ENCODE data around the gene MAN2B2.
"Not testable (repeated sequence)": the region's sequence is repeated elsewhere in the genome, so short reads cannot be mapped to it uniquely, and the experiment has no call there.

The MAN2B2 gene

DNA sequence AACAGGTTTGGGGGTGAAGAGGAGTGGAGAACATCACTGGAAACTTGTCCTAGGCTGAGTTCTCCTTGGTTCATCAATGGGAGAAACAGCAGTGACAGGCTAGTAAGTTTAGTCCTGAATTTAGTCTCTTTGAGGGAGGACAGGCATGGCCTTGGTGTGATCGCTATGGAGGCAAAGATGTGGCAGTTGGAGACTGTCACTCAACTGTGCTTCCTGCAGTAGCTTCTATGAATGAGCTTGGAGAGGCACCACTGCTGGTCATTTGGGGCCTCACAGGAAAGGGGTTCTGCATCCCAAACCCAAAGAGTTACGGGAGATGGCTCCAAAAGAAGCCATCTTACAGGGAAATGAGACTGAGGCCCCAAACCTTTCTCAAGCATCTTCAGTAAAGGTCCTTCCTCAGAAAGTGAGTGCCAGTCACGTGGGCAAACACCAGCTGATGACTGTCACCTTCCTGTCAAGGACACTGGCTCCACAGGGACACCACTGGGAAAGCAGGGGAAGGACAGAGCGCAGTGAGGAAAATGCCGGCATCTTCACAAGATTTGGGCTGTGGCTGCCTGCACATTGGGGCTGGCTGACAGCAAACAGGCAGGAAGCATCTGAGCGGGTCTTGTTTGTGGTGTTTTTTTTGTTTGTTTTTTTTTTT is 72.7 kb downstream of the MAN2B2 start:
- DNase-seq = no peak

DNA sequence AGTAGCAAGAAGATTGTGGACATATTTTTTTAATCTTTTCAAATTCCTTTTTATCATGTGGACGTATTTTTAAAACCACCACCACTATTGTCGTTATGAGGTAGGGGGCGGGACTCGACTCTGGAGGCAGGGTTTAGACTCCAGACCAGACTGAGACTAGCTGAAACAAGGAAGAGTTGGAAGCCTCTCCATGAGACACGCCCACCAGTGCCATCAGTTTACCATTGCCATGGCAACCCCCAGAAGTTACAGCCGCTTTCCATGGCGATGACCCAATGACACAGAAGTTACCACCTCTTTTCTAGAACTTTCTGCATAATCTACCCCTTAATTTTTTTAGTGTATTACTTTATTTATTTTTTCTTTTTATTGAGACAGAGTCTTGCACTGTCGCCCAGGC is 74.2 kb downstream of the MAN2B2 start:
- no peak for DNase-seq

DNA sequence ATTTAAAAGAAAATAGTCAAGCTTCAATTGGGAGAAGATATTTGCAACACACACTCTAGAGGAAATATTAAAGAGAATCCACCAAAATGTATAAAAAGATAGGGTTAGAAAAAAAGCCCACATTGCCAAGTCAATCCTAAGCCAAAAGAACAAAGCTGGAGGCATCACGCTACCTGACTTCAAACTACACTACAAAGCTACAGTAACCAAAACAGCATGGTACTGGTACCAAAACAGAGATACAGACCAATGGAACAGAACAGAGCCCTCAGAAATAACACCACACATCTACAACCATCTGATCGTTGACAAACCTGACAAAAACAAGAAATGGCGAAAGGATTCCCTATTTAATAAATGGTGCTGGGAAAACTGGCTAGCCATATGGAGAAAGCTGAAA is 79.2 kb downstream of the MAN2B2 start:
- not testable (repeated sequence) for DNase-seq

DNA sequence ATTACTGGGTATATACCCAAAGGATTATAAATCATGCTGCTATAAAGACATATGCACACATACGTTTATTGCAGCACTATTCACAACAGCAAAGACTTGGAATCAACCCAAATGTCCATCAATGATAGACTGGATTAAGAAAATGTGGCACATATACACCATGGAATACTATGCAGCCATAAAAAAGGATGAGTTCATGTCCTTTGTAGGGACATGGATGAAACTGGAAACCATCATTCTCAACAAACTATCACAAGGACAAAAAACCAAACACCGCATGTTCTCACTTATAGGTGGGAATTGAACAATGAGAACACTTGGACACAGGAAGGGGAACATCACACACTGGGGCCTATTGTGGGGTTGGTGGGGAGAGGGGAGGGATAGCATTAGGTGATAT is 80.3 kb downstream of the MAN2B2 start:
- not testable (repeated sequence) for DNase-seq

DNA sequence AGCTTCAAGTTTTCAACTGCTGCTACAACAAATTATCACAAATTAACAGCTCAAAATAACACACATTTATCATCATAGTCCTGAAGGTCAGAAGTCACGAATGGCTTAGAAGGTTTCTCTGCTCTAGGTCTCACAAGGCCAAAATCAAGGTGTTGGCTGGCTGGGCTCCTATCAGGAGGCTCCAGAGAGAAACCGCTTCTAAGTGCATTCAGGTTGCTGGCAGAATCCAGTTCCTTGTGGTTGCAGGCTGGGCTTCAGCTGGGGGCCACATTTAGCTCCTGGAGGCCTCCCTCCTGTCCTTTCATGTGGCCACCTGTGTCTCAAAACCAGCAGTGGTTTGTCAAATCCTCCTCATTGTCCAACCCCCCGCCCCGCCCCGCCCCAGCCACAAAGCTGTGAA is 80.9 kb downstream of the MAN2B2 start:
- no peak for DNase-seq

DNA sequence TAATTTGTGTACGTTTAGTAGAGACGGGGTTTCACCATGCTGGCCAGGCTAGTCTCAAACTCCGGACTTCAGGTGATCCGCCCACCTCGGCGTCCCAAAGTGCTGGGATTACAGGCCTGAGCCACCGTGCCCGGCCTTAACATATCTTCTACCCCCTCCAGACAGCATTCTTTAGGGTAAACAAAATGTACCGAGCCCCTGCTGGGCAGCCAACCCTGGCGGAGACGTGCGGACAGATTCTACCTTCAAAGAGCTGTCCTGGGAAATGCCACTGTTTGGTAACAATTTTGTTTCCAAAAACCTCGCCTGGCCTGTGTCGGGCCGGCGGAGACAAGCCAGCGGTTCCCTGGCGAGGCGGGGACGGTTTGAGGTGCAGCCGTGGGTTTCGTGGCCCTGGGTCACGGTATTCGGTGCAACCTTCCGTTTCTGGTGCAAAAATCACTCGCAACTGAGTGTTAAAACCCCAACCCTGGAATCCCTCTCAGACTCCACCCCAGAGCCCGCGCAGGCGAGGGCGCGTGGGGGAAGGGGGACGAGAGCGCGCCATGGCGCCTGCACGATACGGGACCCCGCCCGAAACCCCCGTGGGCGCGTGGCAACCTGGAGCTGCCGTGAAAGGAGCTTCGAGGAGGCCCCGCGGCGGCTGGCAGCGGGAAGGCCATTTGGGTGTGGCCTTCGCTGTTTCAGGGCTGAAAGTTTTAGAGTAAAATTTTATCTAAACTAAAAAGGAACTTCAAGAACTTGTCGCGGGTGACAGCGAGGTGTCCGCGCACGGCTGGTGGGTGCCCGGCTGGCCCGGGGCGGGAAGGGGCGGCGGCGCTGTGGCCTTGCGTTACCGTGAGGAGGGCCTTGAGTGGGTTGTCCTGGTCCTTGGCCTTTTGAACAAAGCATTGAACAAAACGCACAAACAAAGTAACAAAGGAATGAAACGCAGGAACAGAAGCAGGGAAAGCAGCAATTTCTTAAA is 82.5 kb downstream of the MAN2B2 start:
- no peak for DNase-seq

DNA sequence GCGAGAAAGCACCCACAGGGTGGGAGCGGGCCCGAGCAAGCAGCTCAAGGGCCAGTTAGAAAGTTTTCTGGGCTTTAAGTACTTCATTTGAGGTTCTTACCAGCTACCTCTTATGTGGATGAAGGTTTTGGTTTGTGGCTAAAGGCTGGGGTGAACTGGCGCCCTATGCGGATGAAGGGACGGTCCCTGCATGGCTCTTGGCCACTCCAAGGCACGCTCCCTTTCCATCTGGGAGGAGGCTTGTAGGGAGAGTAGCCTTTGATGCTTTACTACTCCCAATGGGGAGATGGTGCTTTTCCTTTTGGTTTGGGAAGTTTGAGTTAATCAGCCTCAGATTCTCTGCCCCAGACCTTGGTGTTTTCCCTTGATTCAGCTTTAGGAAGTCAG is 83.2 kb downstream of the MAN2B2 start:
- no peak for DNase-seq

DNA sequence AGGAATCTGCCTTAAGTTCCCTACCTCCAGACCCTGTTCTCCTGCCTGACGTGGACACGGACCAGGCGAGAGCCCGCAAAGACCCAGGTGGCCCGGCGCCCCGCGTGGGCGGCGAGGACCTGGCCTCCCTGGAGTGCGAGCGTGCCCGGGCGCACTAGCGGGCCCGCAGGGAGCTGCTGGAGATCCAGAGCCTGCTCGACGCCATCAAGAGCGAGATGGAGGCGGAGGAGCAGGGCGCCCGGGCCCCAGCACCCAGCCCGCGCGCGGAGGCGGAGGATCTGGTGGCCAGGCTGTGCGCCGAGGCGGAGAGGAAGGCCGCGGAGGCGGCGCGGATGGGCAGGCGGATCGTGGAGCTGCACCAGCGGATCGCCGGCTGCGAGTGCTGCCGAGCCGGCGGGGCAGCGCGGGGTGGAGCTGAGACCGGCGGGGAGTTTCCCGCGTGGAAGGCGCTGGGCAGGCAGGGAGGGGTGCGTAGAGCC is 83.6 kb downstream of the MAN2B2 start:
- DNase-seq = no peak

DNA sequence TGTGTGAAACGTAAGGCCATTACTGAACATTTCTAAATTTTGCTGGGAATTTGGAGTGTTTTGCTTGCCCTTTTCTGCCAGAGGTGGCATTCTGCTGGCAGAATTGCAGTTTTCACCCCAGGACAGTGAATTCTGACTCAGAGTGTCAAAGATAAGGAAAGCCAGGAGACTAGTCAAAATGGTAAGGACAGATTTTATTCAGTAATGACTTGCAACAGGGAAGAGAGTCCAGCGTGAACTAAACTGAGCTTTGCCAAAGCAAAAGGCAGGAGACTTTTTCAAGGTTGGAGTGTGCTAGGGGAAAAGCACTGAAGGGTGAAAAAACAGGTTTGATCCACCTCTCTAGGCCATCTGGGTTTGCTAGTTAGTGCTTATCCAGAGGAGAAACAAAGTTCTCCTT is 84.9 kb downstream of the MAN2B2 start:
- DNase-seq = no peak

DNA sequence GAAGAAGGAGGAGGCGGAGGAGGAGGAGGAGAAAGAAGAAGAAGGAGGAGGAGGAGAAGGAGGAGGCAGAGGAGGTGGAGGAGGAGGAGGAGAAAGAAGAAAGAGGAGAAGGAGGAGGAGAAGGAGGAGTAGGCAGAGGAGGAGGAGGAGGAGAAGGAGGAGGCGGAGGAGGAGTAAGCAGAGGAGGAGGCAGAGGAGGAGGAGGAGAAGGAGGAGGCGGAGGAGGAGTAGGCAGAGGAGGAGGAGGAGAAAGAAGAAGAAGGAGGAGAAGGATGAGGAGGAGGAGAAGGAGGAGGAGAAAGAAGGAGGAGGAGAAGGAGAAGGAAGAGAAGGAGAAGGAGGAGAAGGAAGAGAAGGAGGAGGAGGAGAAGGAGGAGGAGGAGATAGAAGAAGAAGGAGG is 85.4 kb downstream of the MAN2B2 start:
- DNase-seq = no peak

DNA sequence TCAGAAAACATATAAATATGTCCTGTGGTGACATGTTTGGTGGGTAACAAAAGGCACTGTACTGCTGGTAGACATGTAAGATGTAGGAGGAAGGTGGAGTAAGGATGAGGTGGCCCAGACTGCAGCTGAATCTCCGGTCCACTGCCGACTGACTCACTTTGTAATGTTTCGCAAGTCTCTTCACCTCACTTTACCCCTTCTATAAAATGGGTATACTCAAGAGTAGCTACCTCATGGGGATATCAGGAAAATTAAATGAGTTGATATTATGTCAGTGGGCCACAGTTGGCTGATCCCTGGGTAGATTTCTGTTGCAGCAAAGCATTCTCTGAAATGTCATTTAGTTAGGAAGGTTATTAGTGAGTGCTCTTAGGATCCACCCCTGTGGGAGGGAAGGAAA is 87.6 kb downstream of the MAN2B2 start:
- no peak for DNase-seq

DNA sequence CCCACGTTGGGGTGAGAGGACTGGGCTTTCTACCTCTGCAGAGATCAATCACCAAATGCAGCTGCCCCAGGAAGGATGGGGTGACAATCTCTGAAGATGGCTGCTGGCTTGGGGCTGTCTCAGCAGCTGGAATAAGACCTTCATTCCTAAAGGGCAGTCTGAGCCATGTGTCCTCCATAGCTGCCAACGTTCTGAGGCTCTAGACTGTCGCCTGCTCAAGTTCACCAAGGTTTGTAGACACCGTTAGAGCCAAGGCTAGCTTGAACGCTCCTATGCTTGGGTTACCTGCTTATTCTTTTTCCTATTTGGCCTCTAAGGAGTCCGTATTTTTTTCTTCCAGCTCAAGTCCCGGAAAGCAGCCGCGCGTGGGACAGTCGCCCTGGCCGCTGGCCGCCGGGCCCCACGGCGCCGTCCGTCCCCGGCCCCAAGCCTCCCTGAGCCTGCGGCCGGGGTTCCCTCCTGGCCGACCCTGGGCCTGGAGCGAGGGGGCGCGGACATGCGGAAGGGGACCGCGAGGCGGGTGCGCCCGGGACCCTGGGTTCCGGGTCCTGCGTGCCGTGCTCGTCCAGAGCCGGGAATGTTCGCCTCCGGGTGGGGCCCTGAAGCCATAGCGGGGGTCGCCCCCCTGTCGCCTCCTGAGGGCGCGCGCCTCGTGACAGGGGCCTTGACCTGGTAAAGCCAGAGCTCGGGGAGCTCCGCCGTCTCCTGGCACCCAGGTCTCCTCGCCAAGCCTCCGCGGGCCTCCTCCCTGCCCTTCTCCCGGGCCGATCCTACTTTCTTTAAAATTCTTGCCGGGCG is 88.8 kb downstream of the MAN2B2 start:
- no peak for DNase-seq

DNA sequence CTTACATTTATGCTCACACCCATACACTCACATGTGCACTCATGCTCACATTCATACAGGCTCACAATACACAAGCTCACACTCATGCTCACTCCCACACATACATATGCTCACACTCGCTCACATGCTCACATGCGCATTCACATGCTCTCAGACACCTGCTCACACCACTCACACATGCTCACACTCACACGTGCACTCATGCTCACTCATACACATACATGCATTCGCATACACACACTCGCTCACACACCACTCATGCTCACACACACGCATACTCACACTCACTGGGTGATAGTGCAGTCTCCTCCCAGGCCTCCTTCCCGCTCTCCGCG is 90.3 kb downstream of the MAN2B2 start:
- DNase-seq = no peak

DNA sequence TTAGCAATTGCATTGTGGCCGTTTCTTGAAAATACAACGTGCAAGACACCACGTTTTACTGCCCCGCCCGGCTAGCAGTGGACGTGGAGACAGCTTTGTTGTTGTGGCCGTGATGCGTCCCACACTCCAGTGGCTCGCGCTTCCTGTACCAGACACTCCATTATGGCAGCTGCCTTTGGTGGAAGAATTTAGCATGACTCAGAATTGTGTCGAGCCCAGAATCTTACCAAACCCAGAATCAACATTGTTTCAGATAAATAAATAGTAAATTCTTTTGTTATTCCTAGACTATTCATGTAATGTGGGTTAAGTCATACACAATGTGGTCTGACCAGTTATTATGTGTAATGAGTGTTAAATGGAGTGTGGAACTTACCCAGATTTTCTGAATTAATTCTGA is 93.4 kb downstream of the MAN2B2 start:
- DNase-seq = no peak

DNA sequence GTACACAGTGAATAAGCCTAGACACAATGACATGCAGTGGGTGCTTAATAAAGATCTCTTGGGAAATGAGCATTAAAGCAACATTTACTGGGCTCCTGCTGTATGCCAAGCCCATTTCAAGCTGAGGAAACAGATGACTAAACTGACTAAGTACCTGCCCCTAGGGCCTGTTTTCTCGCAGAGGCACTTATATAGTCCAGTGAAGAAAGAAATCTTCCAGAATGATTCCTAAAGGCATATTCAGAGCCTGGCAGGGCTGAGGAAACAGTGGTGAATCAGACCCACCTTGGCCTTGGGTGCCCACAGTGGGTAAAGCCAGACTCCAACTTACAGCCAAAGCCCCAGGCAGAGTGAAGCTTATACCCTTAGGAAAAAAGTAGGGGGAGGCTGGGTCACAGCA is 96.7 kb downstream of the MAN2B2 start:
- no peak for DNase-seq

DNA sequence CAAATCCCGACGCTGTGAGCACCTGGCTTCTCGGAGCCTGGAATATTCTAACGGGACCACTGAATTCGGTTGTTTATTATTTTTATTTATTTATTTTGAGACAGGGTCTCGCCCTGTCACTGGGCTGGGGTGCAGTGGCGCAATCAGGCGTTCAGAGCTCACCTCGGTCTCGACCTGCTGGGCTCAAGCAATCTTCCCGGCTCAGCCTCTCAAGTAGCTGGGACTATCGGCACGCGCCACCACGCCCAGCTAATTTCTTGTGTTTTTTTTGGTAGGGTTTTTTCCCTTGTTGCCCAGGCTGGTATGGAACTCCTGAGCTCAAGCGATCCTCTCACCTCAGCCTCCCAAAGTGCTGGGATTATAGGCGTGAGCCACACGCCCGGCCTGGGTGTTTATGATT is 97.1 kb downstream of the MAN2B2 start:
- no peak for DNase-seq

DNA sequence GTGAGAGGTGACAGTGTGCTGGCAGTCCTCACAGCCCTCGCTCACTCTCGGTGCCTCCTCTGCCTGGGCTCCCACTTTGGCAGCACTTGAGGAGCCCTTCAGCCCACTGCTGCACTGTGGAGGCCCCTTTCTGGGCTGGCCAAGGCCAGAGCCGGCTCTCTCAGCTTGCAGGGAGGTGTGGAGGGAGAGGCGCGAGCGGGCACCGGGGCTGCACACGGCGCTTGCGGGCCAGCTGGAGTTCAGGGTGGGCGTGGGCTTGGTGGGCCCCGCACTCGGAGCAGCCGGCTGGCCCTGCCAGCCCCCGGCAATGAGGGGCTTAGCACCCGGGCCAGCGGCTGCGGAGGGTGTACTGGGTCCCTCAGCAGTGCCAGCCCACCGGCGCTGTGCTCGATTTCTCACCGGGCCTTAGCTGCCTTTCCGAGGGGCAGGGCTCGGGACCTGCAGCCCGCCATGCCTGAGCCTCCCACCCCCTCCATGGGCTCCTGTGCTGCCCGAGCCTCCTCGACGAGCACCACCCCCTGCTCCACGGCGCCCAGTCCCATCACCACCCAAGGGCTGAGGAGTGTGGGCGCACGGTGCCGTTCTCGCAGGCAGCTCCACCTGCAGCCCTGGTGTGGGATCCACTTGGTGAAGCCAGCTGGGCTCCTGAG is 97.7 kb downstream of the MAN2B2 start:
- not testable (repeated sequence) for DNase-seq

Measured in NCI-H510A (cell line).